SH-SY5Y (cell line): ENCODE measurements around the gene FRK.

Experiments
- GATA2 ChIP-seq: IDR thresholded peaks from 2 replicates; pipeline ENCODE4 v1.6.1; 2011; ENCODE audit warnings: mild to moderate bottlenecking, low read depth, low read length
- GATA3 ChIP-seq: IDR thresholded peaks from 2 replicates; pipeline ENCODE4 v1.6.1; 2011; ENCODE audit warnings: low read depth, mild to moderate bottlenecking, low read length, moderate library complexity

GRCh38 chr6:116078945-116079344 lies 18.3 kb upstream of the FRK start:
- TF ChIP-seq GATA2 (no peak), GATA3 (no peak)
